ENCODE results near the gene PID1. TPM values are rescaled to one million over a fixed set of nuclear protein-coding genes. Genes with fewer than 3 reads are reported as not detected.

Gene PID1
- total and polyA plus RNA-seq, 4 donors: 13.3 to 52.0 (median 45.7) TPM

- H3K27me3 ChIP-seq (ENCODE audit: control insufficient read depth in 4 of 4, insufficient read depth in 4 of 4, low read length in 3 of 4): no peaks in the 10 kb centered on the region
- peaks cover 2 to 7% (median 5%) of the 10 kb centered on the region in 4 donors for H3K4me1 ChIP-seq (ENCODE audit: control insufficient read depth in 4 of 4, insufficient read depth in 4 of 4, low read length in 3 of 4)
- peaks cover 3 to 19% (median 8%) of the 10 kb centered on the region in 4 donors for H3K36me3 ChIP-seq (ENCODE audit: control insufficient read depth in 4 of 4, insufficient read depth in 3 of 4, low read depth in 1 of 4, low read length in 3 of 4)
- H3K9me3 ChIP-seq (ENCODE audit: control insufficient read depth in 4 of 4, low read length in 3 of 4): peaks cover 0 to 2% (median 0%) of the 10 kb centered on the region in 4 donors
- no peak overlapping the region for H3K4me3 ChIP-seq (ENCODE audit: low read depth in 1 of 3, low read length in 3 of 3)
- whole genome bisulfite sequencing: 89% methylated on average over 4 of the region's 4 CpGs
- no peak overlapping the region for H3K27ac ChIP-seq (ENCODE audit: low read depth in 1 of 2, low read length in 2 of 2)
- no peak for DNase-seq (ENCODE audit: low spot score)
- no peak for TF ChIP-seq MAX (IDR thresholded peaks at IDR 0.05)
- TF ChIP-seq EGR1 (IDR thresholded peaks at IDR 0.05; ENCODE audit: low read depth in 2 of 2): no peak
- no peak for TF ChIP-seq RXRA (IDR thresholded peaks at IDR 0.05)
- TF ChIP-seq GABPA (IDR thresholded peaks at IDR 0.05 in 1 of 2, conservative IDR thresholded peaks at IDR 0.05 in 1 of 2): no peak
- TF ChIP-seq TAF1 (conservative IDR thresholded peaks at IDR 0.05): no peak
- no peak for TF ChIP-seq YY1 (IDR thresholded peaks at IDR 0.05)
- TF ChIP-seq REST (IDR thresholded peaks at IDR 0.05): no peak
- TF ChIP-seq ATF3 (IDR thresholded peaks at IDR 0.05): no peak
- no peak for TF ChIP-seq JUND (IDR thresholded peaks at IDR 0.05)
- no peak for TF ChIP-seq HNF4A (conservative IDR thresholded peaks at IDR 0.05)
- TF ChIP-seq FOXA2 (IDR thresholded peaks at IDR 0.05): no peak
- no peak for TF ChIP-seq ZBTB33 (IDR thresholded peaks at IDR 0.05)
- no peak for TF ChIP-seq HNF4G (IDR thresholded peaks at IDR 0.05)
- TF ChIP-seq NR2F2 (IDR thresholded peaks at IDR 0.05): no peak
- TF ChIP-seq FOXA1 (IDR thresholded peaks at IDR 0.05): no peak
- TF ChIP-seq SP1 (IDR thresholded peaks at IDR 0.05): no peak
- no peak for TF ChIP-seq RAD21 (IDR thresholded peaks at IDR 0.05)
- no peak for TF ChIP-seq CTCF (IDR thresholded peaks at IDR 0.05; ENCODE audit: low read depth, low read length, missing input control)
- H3K9ac ChIP-seq (ENCODE audit: low read depth in 1 of 2, low read length in 2 of 2): no peak overlapping the region
Measured at GRCh38 chr2:229153951-229154350, 117.1 kb downstream of the PID1 start.
